Osteoblast (primary cell): ENCODE data around the gene MAPT. TPM values are rescaled to one million over a fixed set of nuclear protein-coding genes. Genes with fewer than 3 reads are reported as not detected.

Experiments used
- DNase-seq: peaks from one replicate; pipeline ENCODE4 v3.0.0; 2011; ENCODE audit warnings: low spot score, mixed read lengths; ENCODE audit not compliant: insufficient read length; ENCODE audit errors: missing footprints
- H2AFZ ChIP-seq: 2 replicates; pipeline ENCODE4 v1.6.0; 2011; ENCODE audit warnings: mild to moderate bottlenecking, low read length
- H3K27ac ChIP-seq: 2 replicates; pipeline ENCODE4 v1.5.1; 2011; ENCODE audit warnings: mild to moderate bottlenecking, low read depth, low read length, moderate library complexity
- H3K27me3 ChIP-seq: 2 replicates; pipeline ENCODE4 v1.6.0; 2012; ENCODE audit warnings: mild to moderate bottlenecking, control low read depth, inconsistent platforms, low read length, moderate library complexity; ENCODE audit not compliant: insufficient read depth
- H3K36me3 ChIP-seq: 2 replicates; pipeline ENCODE4 v1.5.1; 2011; ENCODE audit warnings: mild to moderate bottlenecking, low read length, control low read depth, moderate library complexity; ENCODE audit not compliant: insufficient read depth
- H3K4me1 ChIP-seq: 2 replicates; pipeline ENCODE4 v1.5.1; 2011; ENCODE audit warnings: mild to moderate bottlenecking, low read length, control low read depth, moderate library complexity; ENCODE audit not compliant: insufficient read depth
- H3K4me2 ChIP-seq: 2 replicates; pipeline ENCODE4 v1.6.0; 2011; ENCODE audit warnings: mild to moderate bottlenecking, low read length; ENCODE audit not compliant: insufficient read depth
- H3K4me3 ChIP-seq: fragments of 200-600 bp; sonication (generic); 3 replicates; pipeline ENCODE4 v1.5.1; 2012; ENCODE audit warnings: mild to moderate bottlenecking, low read length, inconsistent platforms; ENCODE audit not compliant: insufficient read depth
- H3K79me2 ChIP-seq: 2 replicates; pipeline ENCODE4 v1.6.0; 2012; ENCODE audit warnings: mild to moderate bottlenecking, low read length, control low read depth, inconsistent platforms; ENCODE audit not compliant: insufficient read depth
- H3K9me3 ChIP-seq: 2 replicates; pipeline ENCODE4 v1.5.1; 2011; ENCODE audit warnings: low read depth, low read length, control low read depth
- H4K20me1 ChIP-seq: 2 replicates; pipeline ENCODE4 v1.6.0; 2012; ENCODE audit warnings: mild to moderate bottlenecking, low read length, control low read depth; ENCODE audit not compliant: insufficient read depth
- CTCF ChIP-seq: IDR thresholded peaks from 2 replicates; pipeline ENCODE4 v1.5.1; 2011; ENCODE audit warnings: mild to moderate bottlenecking, low read depth, low read length, moderate library complexity; ENCODE audit errors: extremely low read depth
- total RNA-seq: library from RNA; depleted of rRNA; stranded (reverse); fragments of >200 nt; gene quantifications from 2 replicates; pipeline ENCODE4 v1.2.3, GENCODE V29; 2012

Gene MAPT
- total RNA-seq, 1 donor = 0.36 TPM

GRCh38 chr17:46029627-46030026 lies 135.3 kb downstream of the MAPT start:
- DNase-seq = no peak
- Histone ChIP-seq H3K27ac (no peak overlapping the region), H3K4me1 (no peaks in the 10 kb centered on the region), H3K4me3 (no peak overlapping the region), H3K27me3 (no peaks in the 10 kb centered on the region), H3K79me2 (no peaks in the 10 kb centered on the region), H4K20me1 (peaks cover 5% of the 10 kb centered on the region), H3K36me3 (peaks cover 62% of the 10 kb centered on the region), H3K4me2 (no peak overlapping the region), H2AFZ (no peak overlapping the region), H3K9me3 (no peaks in the 10 kb centered on the region)
- TF ChIP-seq CTCF = no peak

- no peaks in the 10 kb centered on the region for H3K27me3 ChIP-seq
- H3K4me1 ChIP-seq = no peaks in the 10 kb centered on the region
- peaks cover 74% of the 10 kb centered on the region for H3K36me3 ChIP-seq
- DNase-seq = no peak
- no peak overlapping the region for H3K4me3 ChIP-seq
- H3K27ac ChIP-seq = no peak overlapping the region
- H2AFZ ChIP-seq = no peak overlapping the region
- H3K9me3 ChIP-seq = no peaks in the 10 kb centered on the region
- peaks cover 5% of the 10 kb centered on the region for H4K20me1 ChIP-seq
- no peak overlapping the region for H3K4me2 ChIP-seq
- no peaks in the 10 kb centered on the region for H3K79me2 ChIP-seq
- TF ChIP-seq CTCF = no peak
Observed at GRCh38 chr17:46030752-46031151, 136.4 kb downstream of the MAPT start.

- H3K36me3 ChIP-seq = peaks cover 79% of the 10 kb centered on the region
- no peak overlapping the region for H3K27ac ChIP-seq
- H3K9me3 ChIP-seq = no peaks in the 10 kb centered on the region
- H3K4me1 ChIP-seq = no peaks in the 10 kb centered on the region
- H3K4me3 ChIP-seq = no peak overlapping the region
- no peak for TF ChIP-seq CTCF
- no peaks in the 10 kb centered on the region for H3K27me3 ChIP-seq
- H2AFZ ChIP-seq = no peak overlapping the region
- H3K79me2 ChIP-seq = no peaks in the 10 kb centered on the region
- no peak overlapping the region for H3K4me2 ChIP-seq
- H4K20me1 ChIP-seq = peaks cover 5% of the 10 kb centered on the region
- DNase-seq = no peak
Observed at GRCh38 chr17:46031440-46031839, 137.1 kb downstream of the MAPT start.

- H3K4me2 ChIP-seq = no peak overlapping the region
- H4K20me1 ChIP-seq = peaks cover 5% of the 10 kb centered on the region
- no peaks in the 10 kb centered on the region for H3K79me2 ChIP-seq
Observed at GRCh38 chr17:46031920-46032319, 137.6 kb downstream of the MAPT start.

More at GRCh38 chr17:46031920-46032319, 137.6 kb downstream of the MAPT start:
- TF ChIP-seq CTCF = no peak
- Histone ChIP-seq H3K4me3 (no peak overlapping the region), H3K27me3 (no peaks in the 10 kb centered on the region), H3K9me3 (no peaks in the 10 kb centered on the region), H3K36me3 (peaks cover 82% of the 10 kb centered on the region), H2AFZ (no peak overlapping the region), H3K27ac (no peak overlapping the region), H3K4me1 (no peaks in the 10 kb centered on the region)
- DNase-seq = no peak
